GM12878 (cell line): ENCODE measurements around the gene HLA-F.

Source experiments
- BHLHE40 ChIP-seq, 2 experiments: fragments of 450-650 bp in 1 of 2; IDR thresholded peaks; 2 replicates each; pipeline ENCODE4 v1.6.1; 2011 to 2017; ENCODE audit warnings: low read depth in 2 of 2, borderline replicate concordance in 1 of 2, improper control_type of control experiment in 1 of 2, low read length in 1 of 2, mild to moderate bottlenecking in 1 of 2
- CHD2 ChIP-seq: IDR thresholded peaks from 2 replicates; pipeline ENCODE4 v1.6.1; 2011; ENCODE audit warnings: low read depth, low read length, improper control_type of control experiment, borderline replicate concordance
- CTCF ChIP-seq, 3 experiments: IDR thresholded peaks in 2 of 3; conservative IDR thresholded peaks in 1 of 3; 2 replicates each; pipeline ENCODE4 v1.5.1; 2011; ENCODE audit warnings: low read depth in 3 of 3, low read length in 3 of 3, mild to moderate bottlenecking in 3 of 3, control low read depth in 2 of 3, moderate library complexity in 2 of 3, inconsistent platforms in 1 of 3, mixed read lengths in 1 of 3; ENCODE audit not compliant: control insufficient read depth in 2 of 3, insufficient read depth in 1 of 3; ENCODE audit errors: extremely low read depth in 1 of 3
- EP300 ChIP-seq, 2 experiments: fragments of 150-350 bp in 1 of 2; IDR thresholded peaks; 2 replicates each; pipeline ENCODE4 v1.6.1; 2011 to 2012; ENCODE audit warnings: low read depth in 2 of 2, low read length in 2 of 2, borderline replicate concordance in 1 of 2, improper control_type of control experiment in 1 of 2, inconsistent platforms in 1 of 2; ENCODE audit not compliant: control insufficient read depth in 1 of 2
- EZH2 ChIP-seq: IDR thresholded peaks from 2 replicates; pipeline ENCODE4 v1.6.1; 2012; ENCODE audit warnings: low read depth, mild to moderate bottlenecking, control low read depth, inconsistent platforms, low read length, borderline replicate concordance; ENCODE audit not compliant: control insufficient read depth
- GABPA ChIP-seq: IDR thresholded peaks from 2 replicates; pipeline ENCODE4 v1.6.1; 2014; ENCODE audit warnings: antibody characterized with exemption, low read depth, mild to moderate bottlenecking, inconsistent platforms
- GATAD2B ChIP-seq: fragments of 450-650 bp; conservative IDR thresholded peaks from 2 replicates; pipeline ENCODE4 v1.6.1; 2017; ENCODE audit warnings: low read depth, mild to moderate bottlenecking, moderate library complexity
- NFIC ChIP-seq: IDR thresholded peaks from 2 replicates; pipeline ENCODE4 v1.6.1; 2012; ENCODE audit warnings: low read depth, mild to moderate bottlenecking, inconsistent platforms, low read length, moderate library complexity
- POLR2AphosphoS5 ChIP-seq: IDR thresholded peaks from 2 replicates; pipeline ENCODE4 v1.6.1; 2011; ENCODE audit warnings: mild to moderate bottlenecking, low read length, inconsistent platforms
- RFX5 ChIP-seq: IDR thresholded peaks from 2 replicates; pipeline ENCODE4 v1.6.1; 2011; ENCODE audit warnings: low read depth, low read length, improper control_type of control experiment
- SPI1 ChIP-seq: IDR thresholded peaks from 2 replicates; pipeline ENCODE4 v1.6.1; 2011; ENCODE audit warnings: low read depth, mild to moderate bottlenecking, low read length, moderate library complexity, borderline replicate concordance; ENCODE audit not compliant: insufficient read depth
- TARDBP ChIP-seq: IDR thresholded peaks from 2 replicates; pipeline ENCODE4 v1.6.1; 2016; ENCODE audit warnings: borderline replicate concordance
- USF2 ChIP-seq: IDR thresholded peaks from 2 replicates; pipeline ENCODE4 v1.6.1; 2011; ENCODE audit warnings: low read depth, low read length, improper control_type of control experiment, borderline replicate concordance

- TF ChIP-seq CTCF (IDR thresholded peaks at IDR 0.05 in 2 of 3, conservative IDR thresholded peaks at IDR 0.05 in 1 of 3; ENCODE audit: control insufficient read depth in 2 of 3, extremely low read depth in 1 of 3, insufficient read depth in 1 of 3, low read depth in 3 of 3, low read length in 3 of 3) (peak; percentile 84 to 88 (median 86)), TARDBP (no peak), POLR2AphosphoS5 (no peak), USF2 (no peak), EP300 (IDR thresholded peaks at IDR 0.05; ENCODE audit: borderline replicate concordance in 1 of 2, control insufficient read depth in 1 of 2, low read depth in 2 of 2, low read length in 2 of 2) (no peak), GATAD2B (no peak), RFX5 (no peak), SPI1 (no peak), GABPA (no peak), NFIC (no peak), EZH2 (no peak), BHLHE40 (IDR thresholded peaks at IDR 0.05; ENCODE audit: borderline replicate concordance in 1 of 2, low read depth in 2 of 2, low read length in 1 of 2) (no peak), CHD2 (no peak)
Measured at GRCh38 chr6:29737707-29738630, 14.7 kb downstream of the HLA-F start.
